GM21786 (cell line): ENCODE measurements around the gene PLAC8L1.
A peak's percentile ranks its signal among the peaks of the same experiment; 100 is the strongest.
"Not testable (repeated sequence)": the region's sequence is repeated elsewhere in the genome, so short reads cannot be mapped to it uniquely, and the experiment has no call there.

Experiments used
- ATAC-seq: cut with Tn5 transposase; IDR thresholded peaks from one replicate; pipeline ENCODE4 v1.9.1; 2021; ENCODE audit not compliant: unreplicated experiment

Gene PLAC8L1, protein sequence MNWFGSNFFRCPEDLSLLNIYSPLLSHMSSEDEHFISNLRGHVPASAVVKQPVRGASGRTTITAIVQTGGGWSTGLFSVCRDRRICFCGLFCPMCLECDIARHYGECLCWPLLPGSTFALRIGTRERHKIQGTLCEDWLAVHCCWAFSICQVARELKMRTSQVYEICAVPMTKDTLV

DNA sequence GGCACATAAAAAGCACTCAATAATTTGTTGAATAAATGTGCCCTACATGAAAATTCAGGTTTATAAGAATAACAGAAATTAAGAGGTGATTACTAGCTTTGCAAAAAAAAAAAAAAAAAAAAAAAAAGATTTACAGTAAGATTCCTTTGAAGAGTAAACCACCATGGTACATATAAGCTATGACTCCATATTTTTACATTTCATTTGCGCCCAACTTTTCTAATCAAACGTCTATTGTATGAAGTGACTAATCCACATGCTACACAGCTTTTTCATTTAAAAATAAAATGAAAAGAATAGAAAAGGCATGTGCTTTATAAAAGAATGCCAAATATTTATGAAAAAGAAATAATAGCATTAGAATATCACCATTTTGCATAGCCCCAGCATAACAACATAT lies at the start of gene PLAC8L1:
PLAC8L1 (minus strand) TSS at position 101 of the 400 bp plus-strand sequence. CDS start 1,266 bp downstream, outside the sequence.
- no peak for ATAC-seq

DNA sequence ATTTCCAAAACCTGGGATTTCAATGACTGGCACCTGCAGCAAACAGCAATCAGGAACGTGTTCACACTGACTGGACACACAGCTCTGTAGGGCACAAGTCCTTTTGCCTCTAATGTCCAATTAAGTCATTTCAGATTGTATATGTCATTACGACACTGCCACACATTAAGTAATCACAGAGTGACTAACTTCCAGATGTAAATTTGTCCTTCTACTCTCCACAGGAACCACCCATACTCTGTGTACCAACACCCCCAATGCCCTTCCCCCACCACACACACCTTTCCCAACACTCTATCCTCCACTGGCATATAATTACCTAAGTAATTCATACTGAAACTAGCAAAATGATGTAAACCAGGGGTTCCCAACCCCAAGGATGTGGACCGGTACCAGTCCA lies 46.6 kb upstream of the PLAC8L1 start:
- no peak for ATAC-seq

DNA sequence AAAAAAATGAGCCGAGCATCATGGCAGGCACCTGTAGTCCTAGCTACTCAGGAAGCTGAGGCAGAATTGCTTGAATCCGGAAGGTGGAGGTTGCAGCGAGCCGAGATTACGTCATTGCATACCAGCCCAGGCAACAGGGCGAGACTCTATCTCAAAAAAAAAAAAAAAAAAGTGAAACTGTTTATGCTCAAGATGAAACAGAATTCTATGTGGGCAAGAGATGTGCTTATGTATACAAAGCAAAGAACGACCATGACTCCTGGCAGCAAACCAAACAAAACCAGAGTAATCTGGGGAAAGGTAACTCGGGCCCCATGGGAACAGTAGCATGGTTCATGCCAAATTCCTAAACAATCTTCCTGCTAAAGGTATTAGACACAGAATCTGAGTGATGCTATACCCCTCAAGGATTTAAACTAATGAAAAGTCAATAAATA lies 32.6 kb upstream of the PLAC8L1 start:
- no peak for ATAC-seq

DNA sequence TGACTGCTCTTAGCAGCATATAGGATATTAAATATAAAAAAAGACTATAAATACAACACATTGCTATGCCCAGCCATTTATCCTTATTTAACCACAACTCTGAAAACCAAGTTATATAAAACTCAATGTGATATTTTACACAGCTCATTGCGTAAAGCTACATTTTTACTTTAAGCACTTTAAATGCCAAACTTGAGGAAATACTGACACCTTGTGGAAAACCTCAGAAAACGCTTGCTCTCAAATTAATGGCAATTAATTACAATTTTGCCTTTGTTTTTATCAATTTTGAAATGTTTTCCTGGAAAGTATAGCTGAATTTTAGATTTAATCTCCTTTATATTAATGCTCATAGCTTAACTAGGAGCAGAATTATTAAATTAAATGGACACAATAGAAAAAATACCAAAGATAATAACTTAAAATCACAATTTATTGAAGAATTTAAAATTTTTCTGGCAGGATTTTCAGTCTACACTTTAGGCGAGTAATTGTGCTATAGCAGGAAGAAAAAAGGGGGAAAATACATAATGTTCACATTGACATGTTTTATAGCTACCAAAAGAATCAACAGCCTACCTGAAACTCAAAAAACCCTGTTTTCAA lies 25.2 kb upstream of the PLAC8L1 start:
- no peak for ATAC-seq

- no peak for ATAC-seq
Measured at GRCh38 chr5:146126068-146126467, 20.7 kb upstream of the PLAC8L1 start.

GRCh38 chr5:146124580-146124979 lies 19.2 kb upstream of the PLAC8L1 start:
- ATAC-seq: no peak

DNA sequence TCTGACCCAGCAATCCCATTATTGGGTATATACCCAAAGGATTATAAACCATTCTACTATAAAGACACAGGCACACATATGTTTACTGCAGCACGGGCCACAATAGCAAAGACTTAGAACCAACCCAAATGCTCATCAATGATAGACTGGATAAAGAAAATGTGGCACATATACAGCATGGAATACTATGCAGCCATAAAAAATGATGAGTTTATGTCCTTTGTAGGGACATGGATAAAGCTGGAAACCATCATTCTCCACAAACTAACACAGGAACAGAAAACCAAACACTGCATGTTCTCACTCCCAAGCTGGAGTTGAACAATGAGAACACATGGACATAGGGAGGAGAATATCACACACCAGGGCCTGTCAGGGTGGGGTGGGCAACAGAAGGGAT lies 16.1 kb upstream of the PLAC8L1 start:
- ATAC-seq: not testable (repeated sequence)

DNA sequence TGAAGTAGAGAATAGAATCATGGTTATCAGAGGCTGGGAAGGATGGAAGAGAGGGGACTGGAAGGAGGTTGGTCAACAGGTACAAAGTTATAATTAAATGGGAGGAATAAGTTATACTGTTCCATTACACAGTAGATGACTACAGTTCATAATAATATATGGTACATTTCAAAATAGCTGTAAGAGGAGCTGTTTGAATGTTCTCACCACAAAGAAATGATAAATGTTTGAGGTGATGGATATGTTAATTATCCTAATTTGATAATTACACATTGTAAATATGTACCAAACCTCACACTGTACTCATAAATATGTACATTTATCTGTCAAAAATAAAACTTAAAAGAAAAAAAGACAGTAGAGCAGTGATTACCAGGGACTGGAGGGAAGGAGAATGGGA lies 12.9 kb upstream of the PLAC8L1 start:
- no peak for ATAC-seq

GRCh38 chr5:146117216-146117615 lies 11.8 kb upstream of the PLAC8L1 start:
- ATAC-seq: not testable (repeated sequence)

GRCh38 chr5:146116361-146116760 lies 11.0 kb upstream of the PLAC8L1 start:
- no peak for ATAC-seq

GRCh38 chr5:146112476-146112875 lies 7.1 kb upstream of the PLAC8L1 start:
- ATAC-seq: no peak

DNA sequence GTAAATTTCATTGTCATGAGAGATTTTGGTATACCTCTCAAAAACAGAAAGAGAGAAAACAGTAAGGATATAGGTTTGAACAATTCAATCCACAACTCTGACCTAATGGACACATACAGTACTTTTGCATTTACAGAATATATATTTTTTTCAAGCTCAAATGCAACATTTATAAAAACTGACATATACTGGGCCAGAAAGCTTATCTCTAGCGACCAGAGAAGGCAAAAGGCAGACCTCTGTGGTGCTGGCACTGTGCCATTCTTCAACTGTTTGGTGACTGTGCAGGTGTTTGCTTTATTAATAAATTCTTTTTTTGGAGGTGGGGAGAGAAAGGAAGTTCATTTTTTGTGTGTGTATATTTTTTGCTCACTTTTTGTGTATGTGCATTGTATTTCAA lies 6.0 kb upstream of the PLAC8L1 start:
- no peak for ATAC-seq

- no peak for ATAC-seq
Measured at GRCh38 chr5:146109379-146109778, 4.0 kb upstream of the PLAC8L1 start.

DNA sequence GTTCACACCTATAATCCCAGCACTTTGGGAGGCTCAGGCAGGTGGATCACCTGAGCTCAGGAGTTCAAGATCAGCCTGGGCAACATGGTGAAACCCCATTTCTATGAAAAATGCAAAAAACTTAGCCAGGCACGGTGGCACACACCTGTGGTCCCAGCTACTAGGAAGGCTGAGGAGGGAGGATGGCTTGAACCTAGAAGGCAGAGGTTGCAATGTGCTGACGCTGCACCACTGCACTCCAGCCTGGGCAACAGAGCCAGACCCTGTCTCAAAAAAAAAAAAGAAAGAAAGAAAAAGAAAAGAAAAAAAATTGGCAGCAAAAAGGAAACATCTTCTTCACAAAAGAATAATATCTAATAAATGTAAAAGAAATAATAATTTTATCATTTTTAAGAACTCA lies 3.5 kb upstream of the PLAC8L1 start:
- not testable (repeated sequence) for ATAC-seq

DNA sequence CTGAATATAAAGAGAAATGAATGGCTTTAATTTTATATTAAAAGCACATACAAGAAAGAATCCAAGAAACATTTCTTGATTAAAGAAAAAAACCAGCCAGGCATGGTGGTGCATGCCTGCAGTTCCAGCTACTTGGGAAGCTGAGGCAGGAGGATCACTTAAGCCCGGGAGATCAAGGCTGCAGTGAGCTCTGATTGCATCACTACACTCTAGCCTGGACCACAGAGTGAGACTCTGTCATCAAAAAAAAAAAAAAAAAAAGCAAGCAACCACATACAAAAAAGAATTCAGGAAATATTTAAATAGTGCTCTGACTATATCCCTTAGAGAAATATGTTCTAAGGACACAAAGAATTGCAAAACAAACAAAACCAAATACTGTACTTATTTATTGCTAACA lies 2.5 kb upstream of the PLAC8L1 start:
- ATAC-seq: no peak

GRCh38 chr5:146103594-146103993 lies 1.8 kb downstream of the PLAC8L1 start:
- ATAC-seq: no peak

- no peak for ATAC-seq
Measured at GRCh38 chr5:146101646-146102045, 3.7 kb downstream of the PLAC8L1 start.

GRCh38 chr5:146098047-146098446 lies 7.3 kb downstream of the PLAC8L1 start:
- ATAC-seq: no peak

DNA sequence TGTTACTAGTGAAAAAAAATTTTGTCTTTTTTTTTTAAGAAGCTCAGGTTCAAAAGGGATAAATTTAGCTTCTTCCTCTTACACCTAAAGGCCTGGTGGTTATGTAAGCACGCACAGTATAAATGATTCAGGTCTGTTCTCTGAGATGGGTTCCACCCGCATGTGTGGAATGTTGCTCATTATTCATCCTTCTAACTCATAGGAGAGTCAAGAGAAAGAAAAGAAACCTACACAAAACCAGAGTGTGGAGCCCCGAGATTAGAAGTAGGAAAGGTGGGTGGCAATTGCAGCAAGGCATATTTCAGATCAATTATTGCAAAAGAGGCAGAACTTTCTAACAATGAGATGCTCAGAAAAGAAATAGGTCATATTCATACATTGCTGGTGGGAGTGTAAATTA lies 13.5 kb downstream of the PLAC8L1 start:
- ATAC-seq: no peak

GRCh38 chr5:146089287-146089686 lies 16.1 kb downstream of the PLAC8L1 start:
- no peak for ATAC-seq

DNA sequence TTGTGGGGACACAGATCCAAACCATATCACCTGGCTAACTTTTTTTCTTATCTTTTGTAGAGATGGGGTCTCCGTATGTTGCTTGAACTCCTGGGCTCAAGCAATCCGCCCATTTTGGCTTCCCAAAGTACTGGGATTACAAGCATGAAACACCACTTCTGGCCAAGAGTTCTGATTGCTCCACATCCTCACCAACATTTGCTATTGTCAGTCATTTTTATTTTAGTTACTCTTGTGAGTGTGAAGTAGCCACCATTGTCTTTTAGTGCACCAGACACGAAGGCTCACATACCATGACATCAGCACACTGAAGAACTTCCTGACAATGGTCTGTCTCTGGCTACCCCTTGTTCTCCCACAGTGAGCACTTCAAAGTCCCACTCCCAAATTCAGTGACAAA lies 17.3 kb downstream of the PLAC8L1 start:
- ATAC-seq: no peak

DNA sequence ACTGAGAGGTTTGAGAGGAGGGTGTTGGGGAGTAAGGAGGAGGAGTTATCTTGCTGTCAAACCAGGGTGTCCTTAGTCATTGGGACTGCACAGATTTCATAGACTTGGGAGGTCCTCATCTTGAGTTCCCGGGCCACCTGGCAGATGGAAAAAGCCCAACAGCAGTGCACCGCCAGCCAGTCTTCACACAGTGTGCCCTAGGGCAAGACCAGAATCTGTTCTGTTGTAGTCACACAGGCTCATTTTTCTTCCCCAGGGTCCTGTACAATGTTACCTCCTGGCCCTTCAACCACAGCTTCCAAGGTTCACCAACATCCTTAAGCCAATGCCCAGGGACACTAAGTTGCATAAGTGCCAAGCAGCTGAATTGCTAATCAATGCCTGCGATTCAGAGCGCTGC lies 21.0 kb downstream of the PLAC8L1 start:
- no peak for ATAC-seq

DNA sequence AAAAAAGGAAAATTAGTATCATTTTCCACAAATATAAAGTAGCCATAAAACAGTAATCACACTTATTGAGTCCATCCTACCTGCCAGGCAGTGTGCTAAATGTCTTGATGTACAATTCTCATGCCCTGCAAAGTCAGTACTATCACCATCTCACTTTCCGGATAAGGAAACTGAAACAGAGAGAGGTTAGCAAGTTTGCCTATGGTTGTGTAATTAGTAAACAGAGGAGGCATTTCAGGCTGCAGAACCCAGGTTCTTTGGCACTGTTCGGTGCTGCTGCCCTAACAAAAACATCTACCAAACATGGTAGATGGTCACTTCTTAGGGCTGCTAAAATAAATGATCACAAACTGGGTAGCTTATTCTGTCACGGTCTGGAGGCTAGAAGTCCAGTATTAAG lies 22.6 kb downstream of the PLAC8L1 start:
- ATAC-seq: peak; percentile 91
